AG04450 (cell line): ENCODE results near the gene RTTN. TPM values are rescaled to one million over a fixed set of nuclear protein-coding genes. Genes with fewer than 3 reads are reported as not detected.

Experiments
- CTCF ChIA-PET: fragments of 300-600, 350-600 bp; formaldehyde crosslinking; extraction: SDS; loops from one replicate; lab custom pipeline; 2022; ENCODE audit warnings: antibody characterized with exemption, inconsistent platforms; lab: Charles Lee
- POLR2A ChIA-PET: fragments of 350-600 bp; formaldehyde crosslinking; extraction: SDS; loops from one replicate; lab custom pipeline; 2021; ENCODE audit warnings: antibody characterized with exemption, inconsistent platforms; lab: Yijun Ruan, JAX
- DNase-seq: peaks from one replicate; pipeline ENCODE4 v3.0.0-alpha.2; 2011; ENCODE audit warnings: low read depth, low spot score
- H3K27ac ChIP-seq: one replicate; pipeline ENCODE4 v1.5.1; 2012; ENCODE audit warnings: low read depth, low read length, control low read depth
- H3K27me3 ChIP-seq: one replicate; pipeline ENCODE4 v1.6.0; 2012; ENCODE audit warnings: low read length; ENCODE audit not compliant: control insufficient read depth, insufficient read depth
- H3K4me3 ChIP-seq: 2 replicates; pipeline ENCODE4 v1.5.1; 2011; ENCODE audit warnings: mild to moderate bottlenecking, low read depth, low read length, control low read depth
- H3K9me3 ChIP-seq: 2 replicates; pipeline ENCODE4 v1.5.1; 2012; ENCODE audit warnings: low read length; ENCODE audit not compliant: control insufficient read depth, insufficient read depth
- CTCF ChIP-seq: IDR thresholded peaks from 2 replicates; pipeline ENCODE4 v1.5.1; 2011; ENCODE audit warnings: low read depth, low read length, control low read depth, inconsistent platforms
- polyA plus RNA-seq: library from polyadenylated mRNA; depleted of rRNA; stranded (reverse); fragments of >200 nt; gene quantifications from 2 replicates; pipeline ENCODE4 v1.2.3, GENCODE V29; 2011

RTTN gene
- polyA plus RNA-seq, 1 experiment, result 4.6 TPM

GRCh38 chr18:70142001-70142400 lies 63.5 kb downstream of the RTTN start:
- Histone ChIP-seq H3K4me3 (no peak overlapping the region), H3K27ac (no peak overlapping the region), H3K27me3 (no peaks in the 10 kb centered on the region), H3K9me3 (no peaks in the 10 kb centered on the region)
- CTCF ChIA-PET, result no interaction called here
- DNase-seq, result no peak
- POLR2A ChIA-PET, result no interaction called here
- no peak for TF ChIP-seq CTCF

- Histone ChIP-seq H3K27ac (no peak overlapping the region), H3K27me3 (no peaks in the 10 kb centered on the region), H3K9me3 (no peaks in the 10 kb centered on the region), H3K4me3 (no peak overlapping the region)
- CTCF ChIA-PET, result no interaction called here
- POLR2A ChIA-PET, result no interaction called here
- no peak for TF ChIP-seq CTCF
- DNase-seq, result no peak
Observed at GRCh38 chr18:70139138-70139537, 66.3 kb downstream of the RTTN start.

GRCh38 chr18:70135604-70136003 lies 69.9 kb downstream of the RTTN start:
- TF ChIP-seq CTCF, result no peak
- Histone ChIP-seq H3K4me3 (no peak overlapping the region), H3K27ac (no peak overlapping the region), H3K9me3 (no peaks in the 10 kb centered on the region), H3K27me3 (no peaks in the 10 kb centered on the region)
- CTCF ChIA-PET, result no interaction called here
- POLR2A ChIA-PET, result no interaction called here
- DNase-seq, result no peak

GRCh38 chr18:70132999-70133398 lies 72.5 kb downstream of the RTTN start:
- Histone ChIP-seq H3K4me3 (peak overlapping the region; percentile 2; the same call in 1 of the 2 replicates), H3K9me3 (no peaks in the 10 kb centered on the region), H3K27ac (peak overlapping the region; percentile 62), H3K27me3 (no peaks in the 10 kb centered on the region)
- peak; percentile 86 for DNase-seq
- CTCF ChIA-PET, result interaction anchor here (1.0 to 2.1 kb wide), 7 partner anchors 13 to 317 kb away, joined by 3 to 9 read pairs (median 4); no protein-coding TSS in a partner anchor
- TF ChIP-seq CTCF, result no peak
- POLR2A ChIA-PET, result interaction anchor here (0.5 to 1.6 kb wide), 3 partner anchors 21 to 298 kb away, joined by 3 to 15 read pairs (median 4); no protein-coding TSS in a partner anchor

- CTCF ChIA-PET, result interaction anchor here (0.8 kb wide), 1 partner anchor 67 kb away, joined by 3 read pairs; no protein-coding TSS in a partner anchor
- H3K27ac ChIP-seq, result no peak overlapping the region
Observed at GRCh38 chr18:70128271-70128670, 77.2 kb downstream of the RTTN start.

More at GRCh38 chr18:70128271-70128670, 77.2 kb downstream of the RTTN start:
- Histone ChIP-seq H3K9me3 (no peaks in the 10 kb centered on the region), H3K27me3 (no peaks in the 10 kb centered on the region), H3K4me3 (no peak overlapping the region)
- POLR2A ChIA-PET, result interaction anchor here (0.8 kb wide), 1 partner anchor 27 kb away, joined by 3 read pairs; no protein-coding TSS in a partner anchor
- DNase-seq, result no peak
- no peak for TF ChIP-seq CTCF
